ACHN (cell line): ENCODE results near the gene MVB12B.
"Not testable (repeated sequence)": the region's sequence is repeated elsewhere in the genome, so short reads cannot be mapped to it uniquely, and the experiment has no call there.

Experiments used
- DNase-seq: peaks from one replicate; pipeline ENCODE4 v3.0.0-alpha.2; 2015
- in situ Hi-C: cut with HindIII; loops from 2 replicates; pipeline ENCODE4 v1.10.0; 2017; ENCODE audit warnings: low sequenced_read_pairs, low pct_ligation_motif_present, low pct_unique_long_range_greater_than_20kb

MVB12B gene

GRCh38 chr9:126526218-126527108 is 199.8 kb downstream of the MVB12B start:
- DNase-seq: no peak
- in situ Hi-C loops: no loop called here

- in situ Hi-C loops: no loop called here
- DNase-seq: no peak
Measured at GRCh38 chr9:126527109-126527825, 200.6 kb downstream of the MVB12B start.

GRCh38 chr9:126528111-126528510 is 201.5 kb downstream of the MVB12B start:
- in situ Hi-C loops: no loop called here
- no peak for DNase-seq

GRCh38 chr9:126528915-126529314 is 202.3 kb downstream of the MVB12B start:
- in situ Hi-C loops: no loop called here

GRCh38 chr9:126531035-126531571 is 204.5 kb downstream of the MVB12B start:
- DNase-seq: no peak
- in situ Hi-C loops: no loop called here

More at GRCh38 chr9:126528915-126529314, 202.3 kb downstream of the MVB12B start:
- no peak for DNase-seq

- DNase-seq: no peak
- in situ Hi-C loops: no loop called here
Measured at GRCh38 chr9:126531591-126531990, 205.0 kb downstream of the MVB12B start.

GRCh38 chr9:126532019-126532462 is 205.4 kb downstream of the MVB12B start:
- no peak for DNase-seq

GRCh38 chr9:126532489-126532888 is 205.9 kb downstream of the MVB12B start:
- in situ Hi-C loops: no loop called here
- no peak for DNase-seq

More at GRCh38 chr9:126532019-126532462, 205.4 kb downstream of the MVB12B start:
- in situ Hi-C loops: no loop called here

- in situ Hi-C loops: no loop called here
- DNase-seq: no peak
Measured at GRCh38 chr9:126532951-126533925, 206.6 kb downstream of the MVB12B start.

GRCh38 chr9:126533926-126534310 is 207.3 kb downstream of the MVB12B start:
- no peak for DNase-seq
- in situ Hi-C loops: no loop called here

GRCh38 chr9:126534431-126535186 is 208.0 kb downstream of the MVB12B start:
- no peak for DNase-seq
- in situ Hi-C loops: no loop called here

GRCh38 chr9:126536131-126536530 is 209.5 kb downstream of the MVB12B start:
- no peak for DNase-seq
- in situ Hi-C loops: no loop called here

GRCh38 chr9:126536841-126537465 is 210.3 kb downstream of the MVB12B start:
- in situ Hi-C loops: no loop called here
- no peak for DNase-seq

GRCh38 chr9:126538550-126538949 is 211.9 kb downstream of the MVB12B start:
- DNase-seq: no peak
- in situ Hi-C loops: no loop called here

- DNase-seq, in situ Hi-C loops: not testable (repeated sequence)
Measured at GRCh38 chr9:126540398-126540797, 213.8 kb downstream of the MVB12B start.

- no peak for DNase-seq
- in situ Hi-C loops: no loop called here
Measured at GRCh38 chr9:126543490-126543889, 216.9 kb downstream of the MVB12B start.

- no peak for DNase-seq
- in situ Hi-C loops: no loop called here
Measured at GRCh38 chr9:126545106-126545505, 218.5 kb downstream of the MVB12B start.
